HL-60/S4 treated with retinoic acid at 250 ng/mL for 4 days and 3 days (cell line): ENCODE measurements around the gene SSNA1.
"Not testable (repeated sequence)": the region's sequence is repeated elsewhere in the genome, so short reads cannot be mapped to it uniquely, and the experiment has no call there.

Experiments used
- in situ Hi-C: fragments of 300-500 bp; cut with MboI; formaldehyde crosslinking; loops from 2 replicates; pipeline ENCODE4 v1.7.0; 2022; ENCODE audit warnings: low sequenced_read_pairs

Gene SSNA1

DNA sequence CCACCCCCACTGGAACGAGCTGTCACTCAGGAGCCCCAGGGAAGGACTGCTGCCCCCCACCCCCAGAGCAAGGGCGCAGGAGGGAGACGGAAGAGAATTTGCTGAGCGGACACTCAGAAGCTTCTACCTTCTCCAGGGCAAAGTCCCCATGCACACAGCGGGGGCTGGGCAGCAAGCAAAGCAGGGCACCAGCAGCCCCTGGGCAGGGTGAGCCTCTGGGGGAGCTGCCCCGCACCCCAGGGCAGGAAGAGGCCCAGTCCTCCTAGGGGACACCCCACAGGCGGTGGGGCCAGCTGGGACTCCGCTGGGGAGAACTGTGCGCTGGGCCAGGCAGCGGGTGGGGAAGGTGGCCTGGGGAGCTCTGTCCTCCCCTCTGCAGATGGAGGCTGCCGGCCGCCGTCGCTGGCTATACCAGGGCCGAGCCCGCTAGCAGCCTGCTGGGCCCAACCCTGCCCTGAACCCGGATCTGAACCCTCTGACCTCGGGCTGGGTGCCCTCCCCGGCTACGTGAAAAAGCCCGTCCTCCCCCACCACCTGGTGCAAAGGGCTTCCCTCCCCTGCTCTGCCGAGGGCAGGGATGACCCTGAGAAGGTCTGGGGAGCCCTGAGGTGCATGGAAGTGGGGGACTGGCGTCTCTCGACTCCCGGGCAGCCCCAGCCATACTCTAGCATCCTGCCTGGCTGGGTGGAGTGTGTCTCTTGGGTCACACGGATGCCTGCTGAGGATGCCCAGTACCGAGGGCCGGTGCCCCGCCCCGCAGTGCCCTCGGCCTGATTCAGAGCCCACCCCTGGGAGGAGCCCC is 41.6 kb downstream of the SSNA1 start:
- in situ Hi-C loops = loop anchor here (5.0 kb wide), 1 partner anchor 108 kb away; no protein-coding TSS in a partner anchor

DNA sequence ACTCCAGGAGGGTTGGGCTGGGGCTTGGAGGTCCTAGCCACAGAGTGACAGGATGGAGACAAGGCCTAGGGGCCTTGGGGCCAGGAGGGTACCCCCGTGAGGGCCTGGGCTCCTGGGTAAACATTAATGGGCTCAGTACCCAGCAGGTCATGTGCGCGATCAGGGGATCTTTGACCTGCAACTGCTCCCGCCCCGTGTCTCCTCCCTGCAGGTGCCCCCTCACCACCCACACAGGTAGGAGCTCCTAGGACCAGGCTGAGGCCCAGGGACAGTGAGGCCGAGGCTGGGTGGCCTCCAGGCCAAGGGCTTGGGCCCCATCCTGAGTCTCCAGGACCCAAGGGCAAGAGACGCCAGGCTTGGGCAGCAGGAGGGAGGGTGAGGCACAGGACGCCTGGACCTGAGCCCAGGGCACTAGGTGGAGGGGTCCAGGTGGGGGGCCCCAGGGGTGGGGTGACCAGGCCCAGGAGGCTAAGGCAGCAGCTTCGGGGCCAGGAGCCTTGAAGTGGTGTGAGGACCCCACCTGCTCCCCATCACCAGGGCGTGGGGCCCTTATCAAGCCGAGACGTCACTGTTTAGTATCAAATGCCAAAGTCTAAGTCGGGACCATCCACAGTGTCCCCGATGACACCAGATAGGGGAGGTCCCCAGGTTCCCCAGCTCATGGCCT is 42.4 kb downstream of the SSNA1 start, which contains the start of gene SLC34A3:
SLC34A3 (plus strand) TSS at position 197 of the 667 bp plus-strand sequence. CDS start 802 bp downstream, outside the sequence.
- in situ Hi-C loops = loop anchor here (5.0 kb wide), 1 partner anchor 109 kb away; no protein-coding TSS in a partner anchor

DNA sequence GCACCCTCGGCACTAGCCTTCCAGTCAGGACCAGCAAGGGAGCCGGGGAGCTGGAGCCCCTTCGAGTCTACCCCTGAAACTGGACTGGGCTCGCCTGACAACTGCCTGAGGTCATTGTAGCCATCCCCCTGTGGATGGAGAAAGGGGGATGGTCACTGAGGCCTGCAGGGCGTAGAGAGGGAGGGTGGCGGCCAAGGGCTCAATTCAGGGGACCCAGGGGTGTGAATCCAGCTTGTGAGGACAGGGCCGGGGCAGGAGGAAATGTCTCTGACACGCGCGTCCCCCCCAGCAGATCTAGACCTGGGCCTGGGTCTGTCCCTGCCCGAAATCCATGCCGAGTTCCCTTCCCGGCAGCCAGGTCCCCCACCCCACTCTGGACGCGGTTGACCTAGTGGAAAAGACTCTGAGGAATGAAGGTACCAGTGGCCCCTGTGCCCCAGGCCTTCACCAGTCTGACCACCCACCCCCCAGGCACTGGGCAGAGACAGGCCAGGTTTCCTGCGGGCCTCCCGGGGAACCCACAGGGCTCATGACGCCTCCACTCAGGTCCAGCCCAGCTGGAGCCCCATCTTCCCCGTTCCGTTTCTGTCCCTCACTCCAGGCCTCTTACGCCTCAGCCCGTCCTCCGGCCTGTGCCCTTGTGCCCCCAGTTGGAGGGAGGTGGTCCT is 43.0 kb downstream of the SSNA1 start:
- in situ Hi-C loops = loop anchor here (5.0 kb wide), 1 partner anchor 109 kb away; no protein-coding TSS in a partner anchor

DNA sequence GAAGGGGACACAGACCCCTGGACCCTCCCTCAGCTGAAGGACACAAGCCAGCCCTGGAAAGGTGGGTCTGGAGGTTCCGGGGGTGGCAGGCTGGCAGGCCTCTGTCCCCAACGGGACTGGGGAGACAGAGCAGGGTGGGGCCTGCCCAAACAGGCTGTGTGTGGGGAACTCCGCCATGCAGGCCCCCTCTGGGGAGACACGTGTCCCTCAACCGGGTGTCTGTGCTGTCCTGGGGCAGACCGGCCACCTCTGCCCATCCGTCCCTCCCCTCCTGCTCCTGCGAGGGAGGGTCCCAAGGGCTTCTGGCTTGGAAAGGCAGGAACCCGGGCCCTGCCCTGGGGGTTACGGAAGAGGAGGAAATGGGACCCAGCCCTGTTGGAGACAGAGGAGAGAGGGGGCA is 43.6 kb downstream of the SSNA1 start:
- in situ Hi-C loops = loop anchor here (5.0 kb wide), 1 partner anchor 110 kb away; no protein-coding TSS in a partner anchor

DNA sequence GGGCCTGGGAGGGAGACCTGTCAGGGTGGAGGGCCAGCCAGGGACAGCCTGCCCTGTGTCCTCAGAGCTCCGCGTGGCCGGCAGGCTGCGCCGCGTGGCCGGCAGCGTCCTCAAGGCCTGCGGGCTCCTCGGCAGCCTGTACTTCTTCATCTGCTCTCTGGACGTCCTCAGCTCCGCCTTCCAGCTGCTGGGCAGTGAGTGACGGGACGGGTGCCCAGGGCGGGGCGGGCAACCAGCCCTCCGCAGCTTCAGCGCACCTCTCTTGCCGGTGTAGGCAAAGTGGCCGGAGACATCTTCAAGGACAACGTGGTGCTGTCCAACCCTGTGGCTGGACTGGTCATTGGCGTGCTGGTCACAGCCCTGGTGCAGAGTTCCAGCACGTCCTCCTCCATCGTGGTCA is 44.0 kb downstream of the SSNA1 start:
- in situ Hi-C loops = loop anchor here (5.0 kb wide), 1 partner anchor 110 kb away; no protein-coding TSS in a partner anchor

DNA sequence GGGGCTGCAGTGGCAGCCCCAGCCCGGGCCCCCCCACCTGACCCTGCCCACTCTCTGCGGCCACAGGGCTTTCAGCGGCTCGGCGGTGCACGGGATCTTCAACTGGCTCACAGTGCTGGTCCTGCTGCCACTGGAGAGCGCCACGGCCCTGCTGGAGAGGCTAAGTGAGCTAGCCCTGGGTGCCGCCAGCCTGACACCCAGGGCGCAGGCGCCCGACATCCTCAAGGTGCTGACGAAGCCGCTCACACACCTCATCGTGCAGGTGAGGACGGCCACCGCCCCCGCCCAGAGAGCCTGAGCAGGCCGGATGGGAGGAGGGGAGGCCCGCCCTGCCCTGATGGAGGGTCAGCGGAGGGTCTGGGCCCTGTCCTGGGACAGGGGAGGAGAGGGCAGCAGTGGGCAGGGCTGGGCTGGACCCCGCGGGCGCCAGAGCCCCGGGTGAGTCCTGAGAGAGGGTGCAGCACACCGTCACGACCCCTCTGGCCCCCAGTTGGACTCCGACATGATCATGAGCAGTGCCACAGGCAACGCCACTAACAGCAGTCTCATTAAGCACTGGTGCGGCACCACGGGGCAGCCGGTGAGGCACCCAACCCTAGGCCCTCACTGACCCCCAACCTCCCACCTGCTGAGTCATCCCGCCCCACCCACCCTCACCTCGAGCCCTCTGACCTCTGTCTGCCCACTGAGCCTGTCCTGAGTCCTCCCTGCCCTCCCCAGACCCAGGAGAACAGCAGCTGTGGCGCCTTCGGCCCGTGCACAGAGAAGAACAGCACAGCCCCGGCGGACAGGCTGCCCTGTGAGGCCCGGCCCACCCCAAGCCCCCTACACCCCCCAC is 44.9 kb downstream of the SSNA1 start:
- in situ Hi-C loops = loop anchor here (5.0 kb wide), 1 partner anchor 111 kb away; no protein-coding TSS in a partner anchor

DNA sequence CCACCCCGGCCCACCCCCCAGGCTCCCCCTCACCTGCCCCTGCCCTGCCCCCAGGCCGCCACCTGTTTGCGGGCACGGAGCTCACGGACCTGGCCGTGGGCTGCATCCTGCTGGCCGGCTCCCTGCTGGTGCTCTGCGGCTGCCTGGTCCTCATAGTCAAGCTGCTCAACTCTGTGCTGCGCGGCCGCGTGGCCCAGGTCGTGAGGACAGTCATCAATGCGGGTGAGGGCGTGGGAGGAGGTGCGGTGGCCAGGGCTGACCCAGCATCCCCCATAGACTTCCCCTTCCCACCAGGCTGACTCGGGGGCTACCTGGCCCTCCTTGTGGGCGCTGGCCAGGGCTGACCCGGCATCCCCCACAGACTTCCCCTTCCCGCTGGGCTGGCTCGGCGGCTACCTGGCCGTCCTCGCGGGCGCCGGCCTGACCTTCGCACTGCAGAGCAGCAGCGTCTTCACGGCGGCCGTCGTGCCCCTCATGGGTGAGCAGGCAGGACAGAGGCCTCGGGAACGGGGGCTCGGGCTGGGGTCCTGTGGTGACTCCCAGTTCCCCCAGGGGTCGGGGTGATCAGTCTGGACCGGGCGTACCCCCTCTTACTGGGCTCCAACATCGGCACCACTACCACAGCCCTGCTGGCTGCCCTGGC is 45.7 kb downstream of the SSNA1 start:
- in situ Hi-C loops = loop anchor here (5.0 kb wide), 1 partner anchor 112 kb away; no protein-coding TSS in a partner anchor

DNA sequence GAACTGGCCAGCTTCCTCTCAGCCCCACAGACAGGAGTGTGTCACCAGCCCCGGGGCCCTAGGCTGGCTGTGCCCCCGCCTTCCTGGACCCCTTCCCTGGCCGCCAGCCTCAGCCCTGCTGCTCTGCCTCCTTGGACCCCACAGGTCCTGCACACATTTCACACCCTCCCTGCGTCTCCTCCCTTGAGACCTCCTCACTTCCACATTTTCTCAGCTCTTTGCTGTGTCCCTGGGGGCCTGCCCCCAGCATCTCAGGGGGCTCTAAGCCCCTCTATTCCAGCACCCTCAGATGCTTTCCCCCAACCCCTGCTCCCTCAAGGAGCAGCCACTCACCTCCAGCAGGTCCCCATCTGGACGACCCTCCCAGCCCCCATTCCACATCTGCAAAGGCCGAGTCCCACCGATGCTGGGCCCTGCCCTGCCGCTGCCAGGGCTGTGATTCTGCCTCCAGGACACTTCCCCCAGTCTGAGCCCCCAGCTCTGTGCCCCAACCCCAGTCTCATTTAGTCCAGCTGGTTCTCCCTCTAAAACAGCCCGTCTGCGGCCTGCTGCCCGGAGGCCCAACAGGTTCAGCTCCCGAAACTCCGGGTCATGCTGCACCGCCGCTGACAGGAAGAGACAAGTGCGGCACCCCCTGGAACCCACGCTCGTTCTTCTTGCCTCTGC is 46.4 kb downstream of the SSNA1 start:
- in situ Hi-C loops = loop anchor here (5.0 kb wide), 1 partner anchor 113 kb away; no protein-coding TSS in a partner anchor

DNA sequence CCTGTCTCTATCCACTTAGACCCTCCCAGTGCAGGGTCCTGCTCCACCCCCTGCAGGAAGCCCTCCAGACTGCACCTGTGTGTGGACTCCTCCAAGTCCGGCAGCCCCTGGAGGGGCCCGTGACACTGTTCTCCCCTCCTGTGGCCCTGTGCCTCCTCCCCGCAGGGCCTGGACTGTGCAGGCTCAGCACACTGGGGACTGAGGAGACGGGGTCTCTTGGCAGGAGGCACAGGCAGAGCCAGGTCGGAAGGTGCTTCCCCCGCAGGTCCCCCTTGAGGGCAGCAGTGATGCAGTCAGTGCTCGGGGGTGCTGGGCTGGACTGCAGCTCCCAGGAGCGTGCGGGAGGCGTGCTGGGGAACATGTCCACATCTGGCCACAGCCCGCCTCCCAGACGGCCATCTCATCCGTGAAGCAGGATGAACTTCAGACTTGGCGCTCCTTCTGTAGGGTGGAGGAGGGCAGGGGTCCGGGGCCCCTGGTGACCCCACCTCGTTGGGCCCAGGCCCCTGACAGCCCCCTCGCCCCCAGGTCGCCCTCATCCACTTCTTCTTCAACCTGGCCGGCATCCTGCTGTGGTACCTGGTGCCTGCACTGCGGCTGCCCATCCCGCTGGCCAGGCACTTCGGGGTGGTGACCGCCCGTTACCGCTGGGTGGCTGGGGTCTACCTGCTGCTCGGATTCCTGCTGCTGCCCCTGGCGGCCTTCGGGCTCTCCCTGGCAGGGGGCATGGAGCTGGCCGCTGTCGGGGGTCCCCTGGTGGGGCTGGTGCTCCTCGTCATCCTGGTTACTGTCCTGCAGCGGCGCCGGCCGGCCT is 47.2 kb downstream of the SSNA1 start:
- in situ Hi-C loops = no loop called here

DNA sequence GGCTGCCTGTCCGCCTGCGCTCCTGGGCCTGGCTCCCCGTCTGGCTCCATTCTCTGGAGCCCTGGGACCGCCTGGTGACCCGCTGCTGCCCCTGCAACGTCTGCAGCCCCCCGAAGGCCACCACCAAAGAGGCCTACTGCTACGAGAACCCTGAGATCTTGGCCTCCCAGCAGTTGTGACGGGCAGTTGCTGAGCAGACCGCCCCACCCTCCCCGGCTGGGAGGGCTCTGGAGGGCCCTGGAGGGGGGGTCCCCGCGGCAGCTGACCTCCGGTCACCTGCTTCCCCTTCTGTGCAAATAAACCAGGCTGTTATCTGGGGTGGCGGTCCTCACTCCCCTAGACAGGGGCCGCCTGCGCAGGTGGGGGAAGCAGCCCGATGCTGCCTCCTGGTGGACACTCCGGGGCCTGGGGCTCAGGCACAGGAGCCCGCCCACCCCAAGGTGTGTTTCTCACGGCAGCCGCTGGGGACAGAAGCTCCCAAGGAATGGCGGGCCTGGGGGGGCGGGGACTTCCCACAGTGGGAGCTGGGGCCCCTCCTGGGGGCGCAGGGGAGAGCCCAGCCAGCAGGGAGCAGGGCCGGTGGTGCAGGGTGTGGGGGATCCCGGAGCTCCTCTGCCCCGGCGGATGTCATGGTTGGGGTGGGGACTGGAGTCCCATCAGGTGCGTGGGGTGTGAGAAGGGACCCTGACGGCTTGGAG is 47.9 kb downstream of the SSNA1 start:
- in situ Hi-C loops = no loop called here

DNA sequence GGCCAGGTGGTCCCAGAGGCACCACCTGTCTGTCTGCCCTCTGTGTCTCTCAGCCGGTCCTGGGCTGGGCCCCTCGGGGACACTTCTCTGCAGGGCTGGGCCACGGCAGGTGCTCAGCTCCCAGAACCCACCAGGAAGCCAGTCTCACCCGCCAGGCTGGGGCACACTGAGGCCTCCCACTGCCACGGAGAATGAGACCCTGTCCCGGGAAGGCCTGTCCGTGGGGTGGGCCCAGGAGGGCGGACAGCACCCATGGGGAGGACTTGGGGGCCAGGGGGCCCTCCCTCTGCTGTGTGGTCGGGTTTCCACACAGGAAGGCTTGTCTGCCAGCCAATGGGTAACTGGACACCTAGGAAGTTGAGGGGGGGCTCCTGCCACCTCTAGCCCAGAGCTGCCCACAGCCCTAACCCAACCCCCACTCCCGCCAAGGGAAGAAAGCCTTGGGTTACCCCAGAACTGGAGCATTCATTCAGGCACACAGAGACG is 48.5 kb downstream of the SSNA1 start:
- in situ Hi-C loops = no loop called here

DNA sequence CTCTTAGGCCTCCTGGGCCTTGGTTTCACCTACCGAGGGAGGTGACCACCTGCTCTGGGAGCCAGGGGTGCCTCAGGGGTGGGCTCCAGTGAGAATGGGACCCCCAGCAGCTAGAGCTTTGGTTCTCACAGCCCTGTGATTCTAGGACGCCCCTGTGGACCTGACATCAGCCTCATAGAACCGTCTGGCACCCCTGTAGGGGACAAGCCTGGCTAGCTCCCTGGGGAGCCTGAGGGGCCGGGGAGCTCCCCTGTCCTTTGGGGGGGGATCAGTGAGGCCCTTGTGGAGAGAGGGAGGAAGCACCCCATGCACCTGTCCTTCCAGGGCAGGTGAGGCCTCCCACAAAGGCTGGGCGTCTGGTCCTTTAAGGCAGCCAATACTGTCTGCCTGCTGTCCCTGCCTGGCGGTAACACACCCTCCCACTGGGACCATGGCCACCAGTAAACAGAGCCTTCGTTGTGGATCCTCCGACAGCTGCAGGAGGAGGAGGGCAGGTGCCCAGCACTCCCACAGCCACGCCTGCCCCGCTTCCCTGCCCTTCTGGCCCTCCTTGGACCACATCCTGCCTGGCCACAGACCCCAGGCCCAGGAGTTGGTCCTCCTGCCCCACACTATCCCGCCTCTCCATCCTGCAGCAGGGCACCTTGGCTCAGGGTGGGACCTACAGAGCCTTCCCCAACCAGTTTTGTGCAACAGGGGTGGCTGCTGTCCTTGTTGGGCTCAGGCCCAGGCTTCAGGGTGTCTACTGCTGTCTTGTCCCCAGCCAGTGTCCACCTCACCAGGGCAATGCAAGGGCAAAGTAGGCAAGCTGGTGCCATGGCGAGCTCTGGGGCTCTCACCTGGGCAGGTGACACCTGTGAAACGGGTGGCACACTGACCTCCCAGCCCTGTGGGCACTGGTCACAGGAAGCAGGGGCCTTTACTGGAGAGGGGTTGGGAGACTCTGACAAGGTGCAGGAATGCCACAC is 49.6 kb downstream of the SSNA1 start:
- in situ Hi-C loops = no loop called here

DNA sequence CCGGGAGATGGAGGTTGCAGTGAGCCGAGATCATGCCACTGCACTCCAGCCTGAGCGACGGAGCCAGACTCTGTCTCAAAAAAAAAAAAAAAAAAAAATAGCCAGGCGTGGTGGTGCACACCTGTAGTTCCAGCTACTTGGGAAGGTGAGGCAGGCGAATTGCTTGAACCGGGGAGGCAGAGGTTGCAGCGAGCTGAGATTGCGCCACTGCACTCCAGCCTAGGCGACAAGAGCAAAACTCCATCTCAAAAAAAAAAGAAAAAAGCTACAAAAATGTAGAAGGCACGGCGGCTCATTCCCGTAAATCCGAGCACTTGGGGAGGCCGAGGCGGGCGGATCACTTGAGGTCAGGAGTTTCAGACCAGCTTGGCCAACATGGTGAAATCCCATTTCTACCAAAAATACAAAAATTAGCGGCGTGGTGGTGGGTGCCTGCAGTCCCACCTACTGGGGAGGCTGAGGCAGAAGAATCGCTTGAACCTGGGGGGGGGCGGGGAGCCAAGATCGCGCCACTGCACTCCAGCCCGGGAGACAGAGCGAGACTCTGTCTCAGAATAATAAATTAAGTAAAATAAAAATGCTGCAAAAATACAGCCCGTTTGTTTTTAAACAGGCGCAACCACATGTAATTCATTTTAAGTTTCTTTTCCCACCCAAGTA is 51.2 kb downstream of the SSNA1 start:
- in situ Hi-C loops = not testable (repeated sequence)
